Endothelial cell of umbilical vein (primary cell): ENCODE measurements around the gene KATNIP. TPM values are rescaled to one million over a fixed set of nuclear protein-coding genes. Genes with fewer than 3 reads are reported as not detected.
A peak's percentile ranks its signal among the peaks of the same experiment; 100 is the strongest.

Experiments
- BruUV-seq: library from RNA; stranded (reverse); fragments of 400-500 nt; replicated peaks from 2 replicates; lab custom pipeline; 2021; lab: Mats Ljungman, UMichigan
- CTCF ChIA-PET: fragments of 300-600, 350-600 bp; sonication (Branson Sonifier 250); formaldehyde crosslinking; loops from one replicate; lab custom pipeline; 2021; ENCODE audit warnings: antibody characterized with exemption, inconsistent platforms; lab: Charles Lee
- POLR2A ChIA-PET: fragments of 300-600, 350-600 bp; sonication (Branson Sonifier 250); formaldehyde crosslinking; loops from one replicate; lab custom pipeline; 2021; ENCODE audit warnings: antibody characterized with exemption, inconsistent platforms; lab: Charles Lee
- DNase-seq: peaks from one replicate; pipeline ENCODE4 v3.0.0-alpha.2; 2011; ENCODE audit warnings: low read depth, low spot score
- FAIRE-seq: peaks from 2 replicates; lab custom pipeline; 2011; peaks lifted over from hg19 to GRCh38; lab: Jason Lieb, UNC
- H2AFZ ChIP-seq: 2 replicates; pipeline ENCODE4 v1.6.0; 2012; ENCODE audit warnings: low read depth, low read length, control low read depth, inconsistent platforms
- H3K27ac ChIP-seq: 2 replicates; pipeline ENCODE4 v1.5.1; 2011; ENCODE audit warnings: low read depth, mild to moderate bottlenecking, control low read depth, low read length, moderate library complexity; ENCODE audit not compliant: insufficient read depth
- H3K27me3 ChIP-seq, 2 experiments: 2 replicates each; pipeline versions ENCODE4 v1.6.0 to v1.6.1; 2011; ENCODE audit warnings: low read length in 2 of 2, mixed read lengths in 1 of 2; ENCODE audit not compliant: control insufficient read depth in 2 of 2, insufficient read depth in 2 of 2
- H3K36me3 ChIP-seq, 2 experiments: 2 replicates in 1 of 2; 3 replicates in 1 of 2; pipeline ENCODE4 v1.5.1; 2011; ENCODE audit warnings: low read length in 2 of 2, mild to moderate bottlenecking in 1 of 2, moderate library complexity in 1 of 2; ENCODE audit not compliant: control insufficient read depth in 2 of 2, insufficient read depth in 2 of 2; ENCODE audit errors: extremely low read depth in 1 of 2
- H3K4me1 ChIP-seq: 3 replicates; pipeline ENCODE4 v1.5.1; 2011; ENCODE audit warnings: mild to moderate bottlenecking, low read length; ENCODE audit not compliant: control insufficient read depth, insufficient read depth; ENCODE audit errors: extremely low read depth
- H3K4me2 ChIP-seq: 2 replicates; pipeline ENCODE4 v1.6.1; 2011; ENCODE audit warnings: low read length, control low read depth, mixed read lengths; ENCODE audit not compliant: insufficient read depth
- H3K4me3 ChIP-seq, 3 experiments: fragments of 200-600 bp in 1 of 3; sonication (generic), shearing (Covaris generic) in 1 of 3; replicated peaks in 1 of 3; 2 replicates each; pipeline ENCODE4 v1.5.1; 2011 to 2016; ENCODE audit warnings: control low read depth in 3 of 3, low read length in 3 of 3, mild to moderate bottlenecking in 2 of 3, inconsistent platforms in 1 of 3, low read depth in 1 of 3, moderate library complexity in 1 of 3; ENCODE audit not compliant: insufficient read depth in 1 of 3
- H3K79me2 ChIP-seq: 2 replicates; pipeline ENCODE4 v1.6.0; 2012; ENCODE audit warnings: low read length, inconsistent platforms; ENCODE audit not compliant: control insufficient read depth, insufficient read depth
- H3K9ac ChIP-seq: replicated peaks from 2 replicates; pipeline ENCODE3; 2011; ENCODE audit warnings: low read length, control low read depth; ENCODE audit not compliant: insufficient read depth; ENCODE audit errors: extremely low read depth
- H3K9me1 ChIP-seq: replicated peaks from 3 replicates; pipeline ENCODE4 v1.6.0; 2011; ENCODE audit warnings: mild to moderate bottlenecking, low read length; ENCODE audit not compliant: control insufficient read depth, insufficient read depth; ENCODE audit errors: extremely low read depth
- H3K9me3 ChIP-seq: replicated peaks from 2 replicates; pipeline ENCODE4 v1.5.1; 2012; ENCODE audit warnings: low read length, inconsistent platforms; ENCODE audit not compliant: control insufficient read depth, insufficient read depth
- H4K20me1 ChIP-seq: replicated peaks from 2 replicates; pipeline ENCODE3; 2011; ENCODE audit warnings: mild to moderate bottlenecking, low read length; ENCODE audit not compliant: control insufficient read depth, insufficient read depth; ENCODE audit errors: extremely low read depth
- EZH2 ChIP-seq: IDR thresholded peaks from 2 replicates; pipeline ENCODE4 v1.6.1; 2012; ENCODE audit warnings: borderline replicate concordance, low read depth, mild to moderate bottlenecking, moderate library complexity, low read length, inconsistent platforms; ENCODE audit not compliant: severe bottlenecking
- FOS ChIP-seq: IDR thresholded peaks from 2 replicates; pipeline ENCODE4 v1.6.1; 2011; ENCODE audit warnings: mild to moderate bottlenecking, low read length, moderate library complexity, borderline replicate concordance; ENCODE audit not compliant: insufficient read depth
- GATA2 ChIP-seq: IDR thresholded peaks from 2 replicates; pipeline ENCODE4 v1.7.0; 2011; ENCODE audit warnings: low read depth, mild to moderate bottlenecking, moderate library complexity, mixed read lengths, low read length; ENCODE audit not compliant: insufficient read length, insufficient read depth
- JUN ChIP-seq: IDR thresholded peaks from 2 replicates; pipeline ENCODE4 v1.6.1; 2011; ENCODE audit warnings: borderline replicate concordance, low read depth; ENCODE audit not compliant: insufficient read length, insufficient read depth
- MYC ChIP-seq: IDR thresholded peaks from one replicate; pipeline ENCODE4 v1.6.1; 2011; ENCODE audit warnings: mild to moderate bottlenecking, low read depth, low read length
- POLR2A ChIP-seq: IDR thresholded peaks from 2 replicates; pipeline ENCODE4 v1.6.1; 2012; ENCODE audit warnings: low read depth, mild to moderate bottlenecking, control low read depth, low read length
- POLR2AphosphoS5 ChIP-seq: IDR thresholded peaks from 2 replicates; pipeline ENCODE4 v1.6.1; 2012; ENCODE audit warnings: low read depth, mild to moderate bottlenecking, control low read depth, low read length, moderate library complexity; ENCODE audit not compliant: insufficient read depth
- dilution Hi-C: fragments of 300-500 bp; cut with MboI; formaldehyde crosslinking; loops from one replicate; pipeline ENCODE4 v1.15.0; 2019; ENCODE audit warnings: low sequenced_read_pairs; ENCODE audit not compliant: extremely low pct_ligation_motif_present
- intact Hi-C: fragments of 100-400 bp; cut with micrococcal nuclease; formaldehyde crosslinking; loops from one replicate; pipeline ENCODE4 v1.10.0; 2022
- polyA plus RNA-seq, 4 experiments: library from polyadenylated mRNA; depleted of rRNA in 3 of 4; stranded (reverse) in 3 of 4; unstranded in 1 of 4; fragments of >200 nt; gene quantifications; 2 replicates each; pipeline versions ENCODE4 v1.2.1 to v1.2.3, GENCODE V29; 2011 to 2012; ENCODE audit warnings: missing spikeins in 1 of 4
- total RNA-seq: library from RNA; stranded (reverse); gene quantifications from 2 replicates; pipeline ENCODE4 v1.2.3, GENCODE V29; 2021
- TF ChIP-seq, protein P1 (sequence below), 2 donors: IDR thresholded peaks; 1 replicate in 1 of 2; 2 replicates in 1 of 2; pipeline ENCODE4 v1.5.1; 2011; ENCODE audit warnings: low read length in 2 of 2, mild to moderate bottlenecking in 2 of 2, moderate library complexity in 2 of 2, control low read depth in 1 of 2, inconsistent platforms in 1 of 2, low read depth in 1 of 2; ENCODE audit not compliant: insufficient read depth in 1 of 2; ENCODE audit errors: extremely low read depth in 1 of 2
- TF ChIP-seq, protein P2 (sequence below): IDR thresholded peaks from 2 replicates; pipeline ENCODE4 v1.6.1; 2011; ENCODE audit not compliant: insufficient read depth, insufficient read length

The KATNIP gene
- total and polyA plus RNA-seq, 2 donors (not counting 3 experiments of a cell fraction or from before 2014, with no cell fraction given), result 14.7 to 30.7 TPM

DNA sequence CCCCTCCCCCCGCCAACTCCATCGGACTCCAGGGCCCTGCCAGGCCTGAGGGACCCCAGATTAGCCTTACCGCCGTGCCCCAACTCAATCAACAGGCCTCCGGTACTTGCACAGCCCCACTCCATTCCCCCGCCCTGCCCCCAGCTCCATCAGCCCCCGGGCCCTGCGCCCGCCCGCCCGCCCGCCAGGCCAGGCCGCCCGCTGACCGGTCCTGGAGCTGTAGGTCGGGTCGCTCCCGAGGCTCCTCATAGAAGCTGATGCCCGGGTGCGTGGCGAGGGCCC, 539 bp upstream of the KATNIP start:
- Histone ChIP-seq H3K4me1 (peaks cover 14% of the 10 kb centered on the region), H3K27me3 (no peaks in the 10 kb centered on the region), H3K79me2 (peaks cover 41% of the 10 kb centered on the region), H2AFZ (peak overlapping the region; percentile 70), H3K9me3 (no peaks in the 10 kb centered on the region), H3K4me2 (peak overlapping the region; percentile 80), H3K36me3 (peaks cover 6 to 7% of the 10 kb centered on the region in 2 experiments), H3K27ac (no peak overlapping the region), H3K9me1 (no peaks in the 10 kb centered on the region), H3K4me3 (peak overlapping the region; percentile 64 to 75 (median 68)), H4K20me1 (no peaks in the 10 kb centered on the region), H3K9ac (peak overlapping the region; percentile 75)
- DNase-seq, result no peak
- intact Hi-C loops (no loop called here), dilution Hi-C loops (no loop called here)
- ChIA-PET POLR2A (interaction anchor here (0.6 kb wide), 1 partner anchor 183 kb away, joined by 3 read pairs; no protein-coding TSS in a partner anchor), CTCF (interaction anchor here (0.6 to 1.4 kb wide), 7 partner anchors 8 to 521 kb away, joined by 3 to 9 read pairs (median 3); no protein-coding TSS in a partner anchor)
- no TSS peak for BruUV-seq
- TF ChIP-seq, protein P1, sequence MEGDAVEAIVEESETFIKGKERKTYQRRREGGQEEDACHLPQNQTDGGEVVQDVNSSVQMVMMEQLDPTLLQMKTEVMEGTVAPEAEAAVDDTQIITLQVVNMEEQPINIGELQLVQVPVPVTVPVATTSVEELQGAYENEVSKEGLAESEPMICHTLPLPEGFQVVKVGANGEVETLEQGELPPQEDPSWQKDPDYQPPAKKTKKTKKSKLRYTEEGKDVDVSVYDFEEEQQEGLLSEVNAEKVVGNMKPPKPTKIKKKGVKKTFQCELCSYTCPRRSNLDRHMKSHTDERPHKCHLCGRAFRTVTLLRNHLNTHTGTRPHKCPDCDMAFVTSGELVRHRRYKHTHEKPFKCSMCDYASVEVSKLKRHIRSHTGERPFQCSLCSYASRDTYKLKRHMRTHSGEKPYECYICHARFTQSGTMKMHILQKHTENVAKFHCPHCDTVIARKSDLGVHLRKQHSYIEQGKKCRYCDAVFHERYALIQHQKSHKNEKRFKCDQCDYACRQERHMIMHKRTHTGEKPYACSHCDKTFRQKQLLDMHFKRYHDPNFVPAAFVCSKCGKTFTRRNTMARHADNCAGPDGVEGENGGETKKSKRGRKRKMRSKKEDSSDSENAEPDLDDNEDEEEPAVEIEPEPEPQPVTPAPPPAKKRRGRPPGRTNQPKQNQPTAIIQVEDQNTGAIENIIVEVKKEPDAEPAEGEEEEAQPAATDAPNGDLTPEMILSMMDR (IDR thresholded peaks at IDR 0.05; ENCODE audit: extremely low read depth in 1 of 2, insufficient read depth in 1 of 2, low read depth in 1 of 2, low read length in 2 of 2), result no peak
- TF ChIP-seq JUN (no peak), GATA2 (no peak), EZH2 (no peak), POLR2AphosphoS5 (no peak), POLR2A (no peak), MYC (no peak), FOS (no peak)
- TF ChIP-seq, protein P2, sequence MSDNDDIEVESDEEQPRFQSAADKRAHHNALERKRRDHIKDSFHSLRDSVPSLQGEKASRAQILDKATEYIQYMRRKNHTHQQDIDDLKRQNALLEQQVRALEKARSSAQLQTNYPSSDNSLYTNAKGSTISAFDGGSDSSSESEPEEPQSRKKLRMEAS, result no peak
- no peak for FAIRE-seq
